Mucosa of gallbladder (tissue), 1 donor: ENCODE measurements around the gene GOLIM4. TPM values are rescaled to one million over a fixed set of nuclear protein-coding genes. Genes with fewer than 3 reads are reported as not detected.
"Not testable (repeated sequence)": the region's sequence is repeated elsewhere in the genome, so short reads cannot be mapped to it uniquely, and the experiment has no call there.

Source experiments
- DNase-seq: peaks from one replicate; pipeline ENCODE4 v3.0.0-alpha.2; 2020; ENCODE audit warnings: low spot score
- total RNA-seq: library from RNA; stranded (reverse); gene quantifications from one replicate; pipeline ENCODE4 v1.2.1, GENCODE V29; 2021
- donor health status: DM: no; HTN: no; CAD: no.

Gene GOLIM4
- total RNA-seq, 1 donor from 2014 or later, result 76.6 TPM

DNA sequence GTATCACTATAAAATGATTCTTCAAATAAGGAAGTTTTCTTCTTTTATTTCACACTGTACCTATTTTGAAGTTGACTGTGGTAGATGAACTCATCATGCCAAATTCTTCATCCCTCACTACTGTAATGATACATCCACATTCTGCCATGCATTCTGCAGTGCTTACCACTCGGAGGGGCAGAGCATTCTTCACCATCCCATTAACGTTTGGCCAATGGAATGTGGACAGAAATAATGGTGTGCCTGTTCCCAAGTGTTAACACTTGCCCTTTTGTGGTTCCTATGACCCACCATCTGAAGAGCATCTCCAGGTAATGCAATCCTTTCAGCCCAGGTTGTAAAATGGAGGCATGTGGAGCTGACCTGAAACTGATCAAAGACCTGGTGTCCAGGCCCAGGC lies 18.6 kb downstream of the GOLIM4 start:
- DNase-seq, result no peak

DNA sequence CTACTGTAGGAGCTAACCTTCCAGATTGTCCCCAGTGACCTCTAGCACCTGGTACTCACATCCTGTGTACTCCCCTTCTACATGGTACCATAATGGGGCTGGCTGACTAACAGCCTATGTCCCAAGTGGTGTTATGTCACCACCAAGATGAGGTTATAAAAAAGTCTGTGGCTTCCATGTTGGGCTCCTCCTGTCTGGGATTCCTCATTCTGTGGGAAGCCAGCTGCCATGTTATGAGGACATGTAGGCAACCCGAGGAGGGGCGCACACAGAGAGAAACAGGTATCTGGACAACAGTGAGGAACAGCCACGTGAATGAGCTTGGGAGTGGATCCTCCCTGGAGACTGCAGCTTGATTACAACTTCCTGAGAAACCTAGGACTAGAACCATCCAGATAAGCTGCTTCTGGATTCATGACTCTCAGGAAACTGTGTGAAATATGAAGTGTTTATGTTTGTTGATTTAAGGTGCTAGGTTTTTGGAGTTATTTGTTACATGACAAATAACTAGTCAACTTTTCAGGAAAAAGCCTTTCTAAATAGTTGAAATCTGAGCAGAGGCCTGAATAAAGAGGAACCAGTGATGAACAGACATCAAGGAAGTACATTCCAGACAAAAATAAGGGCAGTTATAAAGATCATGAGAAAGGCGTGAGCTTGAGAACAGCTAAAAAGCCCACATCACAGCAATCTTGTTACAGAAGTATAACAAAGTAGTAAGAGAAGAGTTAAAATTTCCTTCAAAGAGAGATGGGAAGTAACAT lies 21.7 kb downstream of the GOLIM4 start:
- DNase-seq, result no peak

DNA sequence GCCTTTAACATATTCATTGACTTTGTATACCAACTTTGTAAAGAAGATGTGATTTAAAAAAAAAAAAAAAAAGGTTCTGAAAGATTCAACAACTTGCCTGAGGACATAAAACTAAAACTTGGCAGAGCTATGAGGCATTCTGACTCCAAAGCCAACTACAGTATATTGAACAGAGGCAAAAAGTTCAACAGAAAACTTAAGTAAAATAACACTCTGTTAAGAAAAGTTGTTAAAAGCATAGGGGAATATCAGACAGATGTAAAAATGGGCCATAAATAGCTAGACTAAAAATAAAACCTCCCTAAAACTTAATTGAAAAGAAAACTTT lies 23.4 kb downstream of the GOLIM4 start:
- no peak for DNase-seq

DNA sequence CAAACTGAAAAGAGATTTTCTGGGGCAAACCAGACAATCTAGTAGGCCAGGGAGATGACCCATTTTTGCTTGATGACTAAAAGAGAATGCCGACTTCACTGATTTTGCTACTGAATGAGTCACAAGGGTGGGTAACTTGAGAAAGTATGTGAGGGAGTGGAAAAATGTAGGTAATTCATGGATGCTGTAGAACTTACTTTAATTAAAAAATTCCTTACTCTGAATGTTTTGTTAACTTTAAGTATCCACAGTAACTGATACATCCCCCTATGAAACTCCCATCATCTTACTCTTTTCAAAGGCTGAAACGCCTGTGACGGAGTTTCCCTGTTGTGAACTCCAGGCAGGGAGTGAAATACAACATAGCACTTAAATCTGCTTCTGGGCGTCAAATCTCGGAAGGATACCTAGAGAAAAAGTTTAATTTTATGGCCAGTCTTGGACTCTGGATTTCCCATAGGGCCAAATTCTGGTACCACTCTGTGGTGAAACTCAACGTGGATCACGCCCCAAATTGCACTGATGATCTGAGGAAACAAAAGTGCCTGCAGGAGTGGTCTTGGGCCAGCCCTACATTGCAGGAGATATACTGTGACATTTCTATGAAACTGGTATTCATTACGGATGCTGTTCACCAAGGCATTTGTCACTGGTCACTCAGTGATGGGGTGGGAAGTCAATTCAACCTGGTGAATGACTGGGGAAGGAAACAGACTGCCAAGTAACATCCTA lies 24.0 kb downstream of the GOLIM4 start:
- no peak for DNase-seq

DNA sequence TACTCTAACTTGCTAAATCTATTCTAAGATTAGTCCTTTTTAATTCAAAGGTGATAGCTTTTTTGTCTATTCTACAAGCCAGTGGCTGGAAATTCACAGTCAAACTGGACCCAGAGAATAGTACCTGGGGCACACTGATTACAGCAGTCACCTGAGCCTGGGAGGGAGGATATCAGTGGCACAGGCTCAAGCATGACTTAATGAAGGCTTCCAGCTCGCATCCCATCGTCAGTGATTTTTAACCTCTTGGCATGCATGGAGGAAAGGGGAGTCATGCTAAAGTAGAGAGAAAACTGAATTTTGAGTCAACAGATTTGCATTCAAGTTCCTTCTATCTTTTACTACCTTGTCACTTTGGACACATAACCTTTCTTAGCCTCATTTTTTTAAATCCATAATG lies 24.8 kb downstream of the GOLIM4 start:
- no peak for DNase-seq

DNA sequence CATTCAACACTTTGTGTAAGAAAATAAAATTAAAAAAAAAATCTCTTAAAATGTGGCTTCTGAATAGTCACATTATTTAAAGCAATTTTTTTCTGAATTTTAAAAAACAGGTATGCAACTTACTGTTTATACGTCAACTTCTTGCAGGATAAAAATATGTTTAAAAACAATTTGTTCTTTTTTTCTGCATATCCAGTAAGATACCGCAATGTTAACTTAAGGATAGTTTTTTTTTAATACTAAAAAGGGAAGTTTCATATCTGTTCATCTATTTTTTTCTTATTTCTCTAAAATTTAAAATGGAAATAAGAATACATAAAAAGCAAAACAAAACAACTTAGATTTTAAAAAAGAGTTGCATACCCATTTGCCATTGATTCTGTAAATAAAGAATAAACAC lies 27.4 kb downstream of the GOLIM4 start:
- DNase-seq, result no peak

DNA sequence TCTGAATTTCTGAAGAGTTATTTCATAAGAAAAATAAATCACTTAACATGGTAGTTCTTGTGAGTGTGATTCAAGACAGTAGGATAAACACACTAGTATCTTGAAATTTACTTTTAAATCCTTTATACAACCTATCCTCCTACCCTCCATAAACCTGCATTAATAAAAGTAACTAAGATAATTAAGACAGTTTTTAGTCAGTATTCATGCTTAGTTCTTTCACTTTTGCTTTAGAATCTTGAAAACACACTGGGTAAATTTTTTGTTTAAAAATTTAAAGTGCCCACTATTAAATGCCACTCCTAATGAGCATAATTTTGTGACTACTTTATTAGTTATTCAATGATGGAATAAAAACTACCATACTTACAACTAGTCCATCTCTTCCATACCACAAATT lies 28.8 kb downstream of the GOLIM4 start:
- no peak for DNase-seq

DNA sequence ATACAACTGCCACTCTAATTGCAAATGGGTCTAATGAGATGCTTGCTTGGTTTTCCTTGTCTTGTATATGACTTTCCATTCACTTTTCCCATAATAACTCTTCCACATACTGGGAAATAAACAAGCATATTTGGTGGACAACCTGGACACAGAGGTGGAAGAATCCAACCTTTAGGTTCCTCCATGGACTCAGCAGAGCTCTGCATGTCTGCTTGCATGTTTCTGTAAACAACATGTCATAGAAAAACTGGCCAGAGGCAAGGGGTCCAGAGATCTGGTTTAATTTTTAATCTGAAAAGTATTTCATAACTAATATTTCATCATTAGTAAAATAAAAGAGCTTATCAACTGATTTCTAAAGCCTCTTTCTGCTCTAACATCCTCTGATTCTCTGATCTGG lies 30.2 kb downstream of the GOLIM4 start:
- DNase-seq, result no peak

DNA sequence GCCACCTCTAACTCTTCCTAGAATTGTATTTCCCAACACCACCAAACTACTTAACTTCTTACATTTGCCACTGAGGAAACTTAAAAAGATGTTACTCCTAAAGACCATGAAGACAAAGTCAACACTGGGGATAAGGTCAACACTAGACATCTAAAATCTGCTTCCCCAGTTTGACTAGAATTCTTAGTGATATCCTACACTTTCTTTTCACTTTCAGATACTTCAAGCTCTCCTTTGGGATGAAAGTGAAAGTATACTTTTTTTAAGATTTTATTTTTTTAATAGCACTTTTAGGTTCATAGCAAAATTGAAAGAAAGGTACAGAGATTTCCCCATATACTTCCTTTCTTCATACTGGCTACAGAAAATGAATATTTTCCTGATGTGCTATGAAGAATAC lies 32.6 kb downstream of the GOLIM4 start:
- no peak for DNase-seq

DNA sequence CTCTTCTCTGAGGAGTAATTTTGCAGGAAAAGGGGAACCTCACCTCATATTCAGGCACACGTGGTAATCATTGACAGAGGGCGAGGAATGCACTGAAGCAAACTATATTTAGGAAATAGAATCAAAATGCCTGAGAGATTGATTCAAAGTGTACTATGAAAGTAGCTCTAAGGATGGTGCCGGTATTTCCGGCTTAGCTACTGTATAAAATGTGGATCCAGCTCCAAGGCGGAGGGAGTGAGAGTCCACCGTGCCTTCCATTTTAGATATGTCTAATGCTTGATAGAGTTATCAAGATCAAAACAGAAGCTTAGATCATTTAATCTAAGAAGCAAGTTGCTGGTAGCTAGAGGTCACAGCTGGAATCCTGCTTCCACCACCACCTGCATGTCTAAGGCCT lies 33.0 kb downstream of the GOLIM4 start:
- DNase-seq, result no peak

DNA sequence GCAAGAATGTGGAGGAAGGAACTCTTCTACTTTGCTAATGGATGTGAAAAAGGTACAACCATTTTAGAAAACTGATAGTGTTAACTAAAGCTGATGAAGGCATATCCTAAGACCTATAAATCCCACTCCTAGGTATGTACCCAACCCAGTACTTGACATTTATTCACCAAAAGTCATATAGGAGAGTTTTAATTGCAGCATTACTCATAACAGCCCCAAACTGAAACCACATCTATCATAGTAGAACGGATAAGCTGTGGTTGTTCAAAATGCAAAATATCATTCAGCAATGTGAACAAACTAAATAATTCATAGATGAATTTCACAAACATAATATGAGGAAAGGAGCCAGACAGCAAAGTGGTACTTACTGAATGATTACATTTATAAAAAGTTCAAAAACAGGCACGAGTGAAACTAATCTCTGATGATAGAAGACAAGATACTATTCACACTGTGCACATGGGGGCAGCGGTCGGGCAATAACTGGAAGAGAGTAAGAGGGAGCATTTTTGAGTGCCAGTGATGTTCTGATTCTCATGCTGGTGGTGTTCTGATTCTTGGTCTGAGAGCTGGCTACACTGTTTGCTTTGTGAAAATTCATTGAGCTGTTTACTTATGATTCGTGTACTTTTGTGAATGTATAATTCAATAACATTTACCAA lies 34.3 kb downstream of the GOLIM4 start:
- DNase-seq, result no peak

DNA sequence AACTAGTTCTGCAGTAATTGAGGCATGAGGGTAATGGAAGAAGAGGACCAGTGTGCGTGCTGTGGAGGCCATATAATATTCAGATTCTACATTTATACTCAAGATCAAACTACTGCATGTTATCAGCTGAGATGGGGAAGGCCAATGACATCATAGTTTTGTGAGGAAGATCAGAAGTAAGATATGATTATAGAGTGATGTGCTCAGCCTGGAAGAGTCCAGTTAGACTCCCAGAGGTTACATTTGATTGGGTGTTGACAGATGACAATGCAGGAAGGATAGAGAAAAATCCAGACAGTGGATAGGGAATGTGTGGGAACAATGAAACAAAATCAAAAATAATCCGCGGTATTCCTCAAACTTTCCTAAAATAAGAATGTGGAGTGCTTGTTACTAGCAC lies 35.4 kb downstream of the GOLIM4 start:
- DNase-seq, result no peak

DNA sequence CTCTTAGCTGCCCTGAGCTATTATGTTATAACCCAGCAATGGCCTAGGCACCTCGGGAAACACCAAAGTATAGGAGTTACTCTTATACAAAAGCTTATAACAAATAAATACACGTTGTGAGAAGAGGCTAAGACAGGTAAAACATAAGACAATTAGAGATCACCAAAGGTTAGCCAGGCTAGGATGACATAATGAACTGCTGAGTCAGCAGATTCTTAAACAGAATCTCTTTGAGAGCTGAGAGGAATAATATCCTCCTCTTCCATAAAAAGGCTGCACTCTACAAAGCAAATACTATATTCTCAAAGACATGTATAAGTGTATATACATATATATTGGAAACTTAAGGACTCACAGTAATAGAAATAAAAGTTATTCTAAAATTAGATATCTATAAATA lies 37.2 kb downstream of the GOLIM4 start:
- DNase-seq, result no peak

DNA sequence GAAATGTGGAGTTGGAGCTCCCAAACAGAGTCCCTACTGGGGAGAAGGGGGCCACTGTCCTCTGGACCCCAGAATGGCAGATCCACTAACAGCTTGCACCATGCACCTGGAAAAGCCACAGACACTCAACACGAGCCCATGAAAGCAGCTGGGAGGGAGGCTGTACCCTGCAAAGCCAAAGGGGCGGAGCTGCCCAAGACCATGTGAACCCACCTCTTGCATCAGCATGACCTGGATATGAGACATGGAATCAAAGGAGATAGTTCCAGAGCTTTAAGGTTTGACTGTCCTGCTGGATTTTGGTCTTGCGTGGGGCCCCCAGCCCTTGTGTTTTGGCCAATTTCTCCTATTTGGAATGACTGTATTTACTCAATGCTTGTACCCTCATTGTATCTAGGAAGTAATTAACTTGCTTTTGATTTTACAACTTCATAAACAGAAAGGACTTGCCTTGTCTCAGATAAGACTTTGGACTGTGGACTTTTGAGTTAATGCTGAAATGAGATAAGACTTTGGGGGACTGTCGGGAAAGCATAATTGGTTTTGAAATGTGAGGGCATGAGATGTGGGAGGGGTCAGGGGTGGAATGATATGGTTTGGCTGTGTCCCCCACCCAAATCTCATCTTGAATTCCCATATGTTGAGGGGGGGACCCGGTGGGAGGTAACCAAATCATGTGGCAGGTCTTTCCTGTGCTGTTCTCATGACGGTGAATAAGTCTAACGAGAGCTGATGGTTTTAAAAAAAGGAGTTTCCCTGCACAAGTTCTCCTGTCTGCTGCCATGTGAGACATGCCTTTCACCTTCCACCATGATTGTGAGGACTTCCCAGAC lies 39.1 kb downstream of the GOLIM4 start:
- not testable (repeated sequence) for DNase-seq

DNA sequence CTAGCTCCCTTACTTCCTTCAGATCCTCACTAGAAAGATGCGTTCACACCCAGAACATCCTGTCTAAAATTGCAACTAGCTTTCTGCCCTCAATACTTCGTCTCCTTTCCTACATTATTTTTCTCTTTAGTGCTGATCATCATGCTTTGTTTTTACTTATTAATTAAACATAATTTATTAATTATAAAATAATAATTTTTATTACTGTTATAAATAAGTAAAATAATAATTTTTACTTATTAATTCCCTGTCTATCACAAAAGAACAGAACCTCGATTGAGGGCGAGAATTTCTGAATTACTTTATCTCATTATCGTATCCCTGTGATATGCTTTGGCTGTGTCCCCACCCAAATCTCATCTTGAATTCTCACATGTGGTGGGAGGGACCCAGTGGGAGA lies 41.3 kb downstream of the GOLIM4 start:
- no peak for DNase-seq

DNA sequence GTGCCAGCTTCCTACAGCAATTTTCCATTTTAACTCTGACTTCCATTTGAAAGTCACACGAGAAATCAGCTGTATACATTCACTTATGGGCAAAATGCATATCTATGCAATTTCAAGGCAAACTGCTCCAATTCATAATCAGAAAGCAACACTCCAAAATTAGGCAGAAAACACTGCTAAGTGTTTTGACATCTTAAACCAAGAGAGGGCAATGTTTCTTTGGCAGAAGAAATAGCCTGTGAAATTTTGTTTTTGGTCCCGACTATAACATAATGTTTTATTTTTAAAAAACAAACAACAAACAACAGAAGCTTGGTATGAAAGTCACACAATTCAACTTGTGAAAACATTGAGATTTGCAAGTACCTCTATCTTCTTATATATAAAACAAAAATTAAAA lies 42.6 kb downstream of the GOLIM4 start:
- no peak for DNase-seq

DNA sequence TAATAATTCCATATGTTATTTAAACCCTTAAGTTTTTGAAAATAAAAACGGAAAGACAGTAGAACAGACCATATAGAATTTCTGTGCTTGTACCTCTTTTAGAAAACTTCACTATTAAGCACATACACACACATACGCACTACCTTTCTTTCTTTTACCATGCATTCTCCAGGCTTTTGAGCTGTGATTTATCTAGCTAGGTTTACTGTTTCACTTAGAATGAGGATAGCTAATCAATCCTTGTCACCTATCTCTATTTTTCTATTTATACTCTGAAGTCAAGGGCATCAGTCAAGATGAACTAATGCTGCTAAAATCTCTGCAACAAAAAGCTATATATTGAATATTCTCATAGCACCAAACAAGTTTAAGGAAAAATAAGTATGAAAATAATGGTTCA lies 43.2 kb downstream of the GOLIM4 start:
- no peak for DNase-seq

DNA sequence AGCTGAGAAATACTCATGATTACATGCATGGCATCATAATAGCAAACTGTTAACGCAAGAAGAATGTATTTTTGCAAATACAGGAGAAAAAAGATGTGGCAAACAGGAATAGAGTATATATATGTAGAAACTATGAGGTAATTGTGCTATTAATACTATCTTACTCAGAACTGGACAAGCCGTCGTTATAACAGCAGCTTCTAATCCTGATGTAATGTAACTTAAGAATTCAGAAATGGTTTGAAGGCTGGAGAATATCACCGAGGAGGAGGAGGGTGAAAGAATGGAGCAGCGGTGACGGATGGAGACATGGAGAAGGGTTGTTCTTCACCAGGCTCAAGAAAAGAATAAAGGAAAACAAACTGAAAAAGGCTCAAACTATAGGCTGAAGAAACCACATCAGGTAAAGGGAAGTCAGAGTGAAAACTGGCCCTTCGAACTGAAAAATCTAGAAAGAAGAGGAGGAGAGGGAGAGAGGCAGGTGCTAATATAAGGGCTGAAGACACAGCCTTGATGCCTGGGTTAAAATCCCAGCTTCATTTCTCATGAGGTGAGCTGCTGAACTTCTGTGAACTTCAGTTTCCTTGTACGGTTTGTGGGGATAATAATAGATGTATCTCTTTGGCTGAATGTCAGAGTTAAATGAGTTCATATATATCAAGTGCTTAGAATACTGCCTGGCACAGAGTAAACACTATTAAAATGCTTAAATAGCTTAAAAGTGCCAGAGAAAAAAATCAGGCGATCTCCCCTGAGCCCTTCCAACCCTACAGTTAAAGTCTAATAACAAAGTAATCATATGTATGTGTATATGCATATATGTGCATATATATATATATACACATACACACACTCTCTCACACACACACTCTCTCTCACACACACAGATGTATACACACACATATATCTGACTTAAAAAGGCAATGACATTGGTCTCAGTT lies 43.9 kb downstream of the GOLIM4 start:
- no peak for DNase-seq

DNA sequence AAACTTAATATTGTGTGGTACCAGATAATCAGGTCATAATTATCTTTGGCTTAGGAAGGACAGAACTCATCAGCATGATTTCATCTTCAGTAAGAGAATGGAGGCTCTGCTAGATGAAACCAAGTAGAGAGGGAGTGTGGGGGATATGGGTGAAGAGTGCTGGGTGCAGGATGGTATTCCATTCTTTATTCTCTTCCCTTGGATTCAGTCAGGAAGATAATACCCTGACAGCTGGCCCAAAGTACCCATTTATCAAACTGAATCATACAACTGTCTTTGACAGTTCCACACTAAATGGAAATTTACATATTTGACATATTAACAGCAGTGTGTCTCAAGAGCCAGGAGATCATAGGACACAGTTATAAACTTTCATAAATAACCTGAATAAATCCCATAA lies 44.7 kb downstream of the GOLIM4 start:
- DNase-seq, result no peak

DNA sequence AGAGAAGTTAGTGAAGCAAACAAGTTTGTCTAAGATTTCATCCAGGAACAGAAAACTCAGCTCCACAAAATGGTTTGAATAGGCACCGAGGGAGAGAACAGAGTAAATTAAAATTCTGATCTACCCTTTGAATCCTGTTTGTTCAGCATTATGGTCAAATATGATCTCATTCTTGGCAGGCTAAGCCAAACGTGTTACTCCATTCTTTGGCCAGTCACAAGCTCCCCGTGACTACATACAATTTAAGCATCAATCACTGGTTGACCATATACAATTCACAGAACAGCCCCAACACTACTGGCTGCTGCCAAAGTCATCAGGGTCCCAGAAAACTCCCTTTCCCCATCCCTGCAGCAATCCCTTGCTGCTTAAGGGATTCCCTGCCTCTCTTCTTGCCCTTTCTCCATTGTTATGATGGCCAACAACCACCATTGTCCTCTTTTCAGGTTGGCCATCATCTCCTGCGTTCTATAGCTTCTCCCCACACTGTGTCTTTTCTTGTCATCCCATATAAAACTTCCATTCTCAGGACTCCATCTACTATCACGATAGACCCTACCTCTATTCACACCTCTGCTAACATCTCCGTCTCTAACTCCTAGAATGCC lies 46.3 kb downstream of the GOLIM4 start:
- peak; percentile 43 for DNase-seq
